ENCODE measurements around the gene CNTN2.

GRCh38 chr1:205109269-205109668 lies 66.3 kb downstream of the CNTN2 start:
- TF ChIP-seq CTCF (optimal IDR thresholded peaks at IDR 0.05 in 1 of 3, IDR thresholded peaks at IDR 0.05 in 1 of 3, conservative IDR thresholded peaks at IDR 0.05 in 1 of 3; ENCODE audit: extremely low read depth in 1 of 3, insufficient read depth in 2 of 3, low read length in 3 of 3), result no peak
- TF ChIP-seq EZH2 (IDR thresholded peaks at IDR 0.05; ENCODE audit: low read length), result no peak
